ENCODE results near the gene STRBP.

The STRBP gene

DNA sequence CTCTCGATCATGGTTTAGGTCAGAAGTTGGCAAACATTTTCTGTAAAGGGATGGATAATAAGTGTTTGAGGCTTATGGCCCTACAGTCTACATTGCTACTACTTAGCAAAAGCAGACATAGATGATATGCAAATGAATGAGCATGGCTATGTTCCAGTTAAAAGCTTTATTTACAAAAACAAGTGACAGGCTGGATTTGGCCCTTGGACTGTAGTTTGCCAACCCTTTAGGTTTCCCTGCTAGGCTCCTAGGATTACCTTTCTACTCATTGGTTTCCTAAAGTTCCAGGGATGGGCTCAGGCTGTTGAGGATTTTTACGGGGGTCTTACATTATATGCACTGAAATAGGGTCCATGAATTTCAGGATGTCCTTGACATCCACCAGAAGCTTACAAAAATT is 177.4 kb downstream of the STRBP start:
- no peak for DNase-seq

DNA sequence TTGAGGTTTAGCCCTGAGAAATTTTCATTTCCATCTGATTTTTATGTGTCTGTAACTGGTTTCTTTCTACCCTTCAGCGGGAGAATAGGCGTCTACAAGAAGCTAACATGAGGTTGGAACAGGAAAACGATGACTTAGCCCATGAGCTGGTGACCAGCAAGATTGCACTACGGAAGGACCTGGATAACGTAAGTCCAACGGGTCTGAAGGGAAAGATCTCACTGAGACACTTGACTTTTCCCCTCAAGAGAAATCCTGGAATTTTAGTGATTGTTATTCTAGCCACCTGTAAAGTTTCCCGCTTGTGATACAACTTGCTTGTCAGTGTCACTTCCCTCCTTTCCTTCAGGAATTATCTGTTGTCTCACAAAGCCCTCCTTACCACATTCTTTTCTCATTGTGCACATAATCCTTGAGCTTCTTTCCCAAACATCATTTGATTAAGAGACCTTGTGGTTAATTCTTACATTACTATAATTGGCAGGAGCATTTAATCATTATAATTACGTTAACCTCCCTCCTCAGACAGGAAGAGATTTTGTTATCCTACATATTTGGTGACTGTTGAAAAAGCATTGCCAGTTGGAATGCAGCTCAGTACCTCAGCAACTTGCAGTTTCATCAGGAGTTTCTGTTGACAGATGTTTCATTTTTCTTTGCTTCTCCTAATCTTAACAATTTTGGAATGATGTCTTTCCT is 178.0 kb downstream of the STRBP start:
- peak; percentile 15 for DNase-seq

DNA sequence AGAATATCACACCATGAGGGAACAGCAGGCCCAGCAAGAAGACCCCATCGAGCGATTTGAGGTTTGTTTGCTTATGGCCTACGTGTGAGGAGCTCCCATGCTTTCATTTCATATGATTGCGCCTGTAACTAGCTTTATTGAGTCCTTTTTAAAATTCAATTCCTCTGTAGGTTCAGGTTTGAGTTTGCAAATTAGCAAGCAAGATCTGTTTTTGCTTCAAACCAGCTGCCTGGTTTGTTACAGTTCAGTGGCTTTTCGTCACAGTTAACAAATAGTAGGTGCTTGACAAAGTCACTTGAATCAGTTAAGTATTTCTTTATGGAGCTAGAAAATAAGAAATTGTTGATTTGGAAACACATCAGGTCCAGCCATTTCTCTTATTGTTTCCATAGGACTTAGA is 178.6 kb downstream of the STRBP start:
- DNase-seq = no peak

DNA sequence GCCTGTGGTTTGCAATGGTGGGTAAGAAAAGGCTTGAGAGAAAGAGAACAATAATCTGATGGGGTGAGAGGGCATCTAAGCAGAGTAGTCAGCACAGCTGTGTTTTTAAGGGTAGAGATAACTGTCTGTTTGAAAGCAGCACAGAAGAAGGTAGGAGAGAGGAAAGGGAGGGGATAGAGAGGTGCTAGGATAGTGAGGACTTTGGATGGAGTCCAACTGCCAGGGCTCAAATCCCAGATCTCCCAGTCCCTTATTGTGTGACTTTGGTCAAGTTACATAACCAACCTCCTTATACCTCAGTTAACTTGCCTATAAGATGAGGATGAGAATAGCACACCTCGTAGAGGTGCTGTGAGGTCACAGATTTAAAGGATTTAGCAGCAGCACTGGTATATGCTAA is 179.3 kb downstream of the STRBP start:
- no peak for DNase-seq

DNA sequence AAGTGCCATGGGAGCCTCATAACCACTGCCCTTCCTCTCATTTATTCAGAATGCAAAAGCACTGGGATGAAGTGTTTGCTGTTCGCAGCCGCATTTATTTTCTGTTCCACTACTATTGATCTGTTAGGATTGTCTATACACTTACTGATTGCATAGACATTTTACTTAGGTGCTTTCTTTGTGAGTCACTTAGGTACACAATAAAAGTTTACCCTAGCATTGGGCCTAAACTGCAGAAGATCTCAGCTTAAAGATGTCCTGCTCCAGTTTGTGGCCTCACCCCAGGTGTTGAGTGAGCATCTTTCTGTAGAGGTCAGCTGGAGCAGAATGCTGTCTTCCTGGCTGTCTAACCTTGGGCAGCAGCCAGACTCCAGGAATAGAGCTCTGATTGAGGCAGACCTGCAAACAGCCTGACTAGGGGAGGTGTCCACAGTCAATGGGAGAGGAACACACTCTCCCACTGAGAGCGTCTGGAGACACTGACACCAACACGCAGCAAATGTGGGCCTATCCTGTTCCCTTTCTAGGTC is 181.0 kb downstream of the STRBP start:
- DNase-seq = no peak

DNA sequence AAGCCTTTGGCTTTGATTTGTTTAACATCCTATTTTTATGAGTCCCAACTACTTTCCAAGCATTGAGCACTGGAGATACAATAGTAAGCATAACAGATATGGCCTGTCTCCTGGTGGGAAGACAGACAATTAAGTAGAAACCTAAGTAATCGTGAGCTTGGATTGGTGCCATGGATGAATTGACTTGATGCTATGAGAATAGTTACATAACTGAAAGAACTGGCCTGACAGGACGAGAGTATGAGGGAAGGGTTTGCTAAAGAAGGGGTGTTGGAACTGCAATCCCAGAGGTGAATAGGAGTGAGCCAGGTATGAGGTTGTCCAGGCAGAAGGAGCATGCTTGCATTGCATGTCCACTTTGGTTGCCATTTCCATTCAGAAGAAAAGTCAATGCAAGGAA is 182.5 kb downstream of the STRBP start:
- no peak for DNase-seq

DNA sequence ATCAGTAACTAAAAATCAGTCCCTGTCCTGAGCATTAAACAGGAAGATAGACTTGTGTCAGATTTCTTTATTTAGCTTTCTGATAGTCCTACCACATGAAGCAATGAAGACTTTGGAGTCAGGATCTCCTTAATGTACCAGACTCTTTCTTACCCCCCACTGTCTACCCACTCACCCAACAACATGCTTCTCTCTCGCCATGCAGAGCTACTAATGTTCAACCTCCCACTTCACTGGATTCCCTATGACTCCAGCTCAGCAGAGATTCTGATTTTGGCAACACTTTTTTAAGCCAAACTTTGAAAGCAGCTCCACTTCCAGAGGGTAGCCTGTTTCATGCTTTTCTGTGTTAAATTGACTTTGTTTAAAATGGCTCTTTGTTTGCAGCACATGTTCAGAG is 184.1 kb downstream of the STRBP start:
- DNase-seq = no peak

DNA sequence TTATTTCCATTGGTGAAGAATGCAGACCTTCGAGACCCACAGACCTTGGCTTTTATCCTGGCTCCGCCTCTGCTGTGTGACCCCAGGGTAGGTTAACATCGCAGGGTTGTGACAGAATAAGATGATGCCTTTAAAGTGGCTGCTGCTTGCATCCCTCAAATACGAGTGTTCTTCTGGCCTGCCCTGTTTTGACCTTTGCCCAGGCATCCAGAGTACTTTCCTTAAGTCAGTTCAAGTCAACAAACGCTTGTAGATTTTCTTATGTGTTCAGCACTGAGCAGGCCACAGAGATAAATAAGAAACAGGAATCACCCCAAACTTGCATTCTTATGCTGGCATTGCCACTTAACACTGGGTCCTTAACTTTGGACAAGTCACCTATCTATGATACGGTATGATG is 184.7 kb downstream of the STRBP start:
- DNase-seq = no peak

DNA sequence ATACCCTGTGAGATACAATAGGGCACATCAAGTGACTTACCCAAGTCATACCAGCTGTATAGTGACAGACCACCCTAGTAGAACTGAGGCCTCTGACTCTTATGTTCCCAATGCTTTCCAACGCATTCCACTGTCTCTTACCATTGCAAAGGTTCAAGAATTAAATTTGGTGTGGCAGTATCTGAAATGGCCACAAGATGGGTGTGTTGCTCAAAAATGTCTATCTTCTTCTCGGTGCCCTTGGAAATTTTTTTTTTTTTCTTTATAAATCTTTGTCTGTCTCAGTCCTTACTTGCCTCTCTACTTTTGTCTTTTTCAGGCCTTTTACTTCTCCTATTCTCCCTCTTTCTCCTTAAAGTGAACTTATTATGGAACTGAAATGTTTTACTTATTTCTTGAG is 186.6 kb downstream of the STRBP start:
- peak; percentile 54 for DNase-seq

DNA sequence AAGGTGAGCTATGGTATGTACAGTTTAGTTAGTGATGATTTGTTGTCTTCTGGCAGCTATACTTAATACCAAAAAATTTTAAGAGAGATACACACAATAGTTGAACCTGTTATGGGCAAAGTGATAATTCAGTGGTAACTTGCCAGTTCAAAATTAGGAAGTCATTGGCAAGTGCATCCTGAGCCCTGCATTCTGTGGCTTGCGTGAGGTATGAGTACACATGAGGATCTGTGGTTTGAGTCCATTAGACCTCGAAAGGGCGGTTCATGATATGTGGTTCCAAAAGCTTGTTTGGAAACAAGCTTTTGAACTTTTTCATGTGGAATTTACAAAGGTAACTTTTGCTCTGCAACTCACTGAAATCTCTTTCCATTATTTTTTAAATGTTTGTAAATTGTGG is 187.9 kb downstream of the STRBP start:
- DNase-seq = no peak

DNA sequence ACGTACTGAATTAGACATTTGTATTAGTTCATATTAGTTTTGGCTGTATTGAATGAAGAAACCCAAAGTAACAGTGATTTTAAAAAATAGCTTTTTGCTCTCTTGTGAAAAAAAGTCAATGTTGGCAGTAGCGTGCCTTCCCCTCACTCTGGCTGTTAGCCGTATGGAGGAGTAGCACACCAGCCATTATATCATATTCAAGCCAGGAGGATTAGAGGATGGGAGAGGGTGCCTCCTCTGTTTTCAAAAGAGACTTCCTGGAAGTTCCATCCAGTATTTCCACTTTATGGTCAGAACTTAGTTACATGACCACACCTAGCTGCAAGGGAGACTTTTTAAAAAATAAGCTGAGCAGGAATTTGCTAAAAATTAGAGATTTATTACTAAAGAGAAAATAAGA is 193.8 kb downstream of the STRBP start:
- DNase-seq = no peak

DNA sequence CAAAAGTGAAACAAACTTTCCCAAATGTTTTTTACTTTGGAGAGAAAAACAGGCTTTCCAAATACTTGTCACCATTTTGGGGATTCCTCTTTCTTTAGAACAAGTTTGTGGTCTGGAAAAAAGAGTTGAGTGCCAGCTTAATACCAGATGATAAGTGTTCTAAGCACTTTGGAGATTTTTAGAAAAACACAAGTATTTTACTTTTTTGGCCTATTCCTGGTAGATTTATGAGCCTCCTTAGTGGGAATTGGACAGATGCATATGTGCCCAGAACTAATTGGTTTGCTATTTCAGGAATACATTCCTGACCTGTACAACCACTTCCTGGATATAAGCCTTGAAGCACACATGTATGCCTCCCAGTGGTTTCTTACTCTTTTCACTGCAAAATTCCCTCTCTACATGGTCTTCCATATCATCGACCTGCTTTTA is 194.4 kb downstream of the STRBP start:
- DNase-seq = peak; percentile 92

DNA sequence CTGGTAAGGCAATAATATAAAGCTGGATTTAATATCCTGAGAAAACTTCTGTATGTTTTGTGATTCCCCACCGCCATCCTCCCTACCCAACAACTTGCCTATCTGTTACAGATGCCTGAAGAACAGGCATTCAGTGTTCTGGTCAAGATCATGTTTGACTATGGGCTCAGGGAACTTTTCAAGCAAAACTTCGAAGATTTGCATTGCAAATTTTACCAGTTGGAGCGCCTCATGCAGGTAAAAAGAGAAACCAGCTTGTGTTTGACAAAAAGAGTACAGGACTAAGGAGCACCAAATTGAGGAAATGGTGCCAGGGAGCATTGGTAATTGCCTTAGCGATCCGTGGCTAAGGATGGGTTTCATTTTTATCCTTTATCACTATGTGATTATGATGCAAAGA is 194.9 kb downstream of the STRBP start:
- no peak for DNase-seq

DNA sequence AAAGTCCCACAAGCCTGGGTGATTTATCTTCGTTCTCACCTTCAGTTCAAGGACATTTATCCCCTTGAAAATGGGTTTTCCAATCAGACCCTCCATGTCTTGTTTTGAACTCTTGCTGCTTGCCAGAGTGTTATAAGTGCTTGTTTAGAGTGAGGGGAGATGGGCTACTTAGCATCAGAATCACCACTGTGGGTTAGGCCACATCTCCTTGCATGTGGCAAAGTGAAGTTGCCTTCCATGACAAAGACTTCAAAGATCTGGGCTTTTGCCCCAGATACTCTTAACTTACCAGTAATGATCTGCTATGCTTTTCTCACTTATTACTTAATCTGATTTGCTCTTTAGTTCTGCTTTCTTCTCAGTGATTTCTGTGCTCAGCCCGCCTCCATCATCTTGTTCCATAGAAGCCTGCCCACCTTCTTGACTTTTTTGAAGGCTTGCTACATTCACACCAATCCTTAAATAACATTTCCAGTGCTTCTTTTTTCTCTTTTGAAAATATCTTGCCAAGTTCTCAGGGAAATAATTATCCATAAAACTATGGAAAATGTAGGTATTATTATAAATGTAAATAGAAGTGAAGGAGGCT is 195.9 kb downstream of the STRBP start:
- DNase-seq = no peak
